ENCODE data around the gene ZFY. TPM values are rescaled to one million over a fixed set of nuclear protein-coding genes. Genes with fewer than 3 reads are reported as not detected.

ZFY gene
- polyA plus RNA-seq, 1 donor (not counting 4 experiments of a cell fraction or from before 2014, with no cell fraction given): not detected

- Histone ChIP-seq H3K4me2 (ENCODE audit: control insufficient read depth, extremely low read depth, insufficient read depth, low read depth, low read length) (no peak overlapping the region), H3K79me2 (ENCODE audit: control insufficient read depth, insufficient read depth, low read length) (no peaks in the 10 kb centered on the region), H3K27me3 (ENCODE audit: control insufficient read depth, extremely low read depth, insufficient read depth, low read length) (no peaks in the 10 kb centered on the region), H3K4me3 (ENCODE audit: control insufficient read depth in 2 of 3, extremely low read depth in 1 of 3, insufficient read depth in 2 of 3, low read depth in 1 of 3, low read length in 3 of 3) (no peak overlapping the region), H3K9ac (ENCODE audit: control insufficient read depth, extremely low read depth, insufficient read depth, low read length) (no peak overlapping the region), H3K4me1 (ENCODE audit: control insufficient read depth, extremely low read depth, insufficient read depth, low read length) (no peaks in the 10 kb centered on the region), H4K20me1 (ENCODE audit: control insufficient read depth, extremely low read depth, insufficient read depth, low read length) (no peaks in the 10 kb centered on the region), H3K9me1 (ENCODE audit: control insufficient read depth, extremely low read depth, insufficient read depth, low read length) (no peaks in the 10 kb centered on the region), H2AFZ (ENCODE audit: control insufficient read depth, low read length) (no peak overlapping the region), H3K9me3 (ENCODE audit: control insufficient read depth, low read depth, low read length) (no peaks in the 10 kb centered on the region), H3K36me3 (ENCODE audit: control insufficient read depth in 2 of 2, extremely low read depth in 1 of 2, insufficient read depth in 2 of 2, low read length in 2 of 2) (no peaks in the 10 kb centered on the region), H3K27ac (ENCODE audit: control insufficient read depth, insufficient read depth, low read length) (no peak overlapping the region)
- FAIRE-seq: no peak
- dilution Hi-C loops (cut with MboI; ENCODE audit: extremely low pct_ligation_motif_present, low sequenced_read_pairs): no loop called here
- TF ChIP-seq EZH2 (IDR thresholded peaks at IDR 0.05; ENCODE audit: low read length): no peak
- TF ChIP-seq CTCF (optimal IDR thresholded peaks at IDR 0.05 in 1 of 3, IDR thresholded peaks at IDR 0.05 in 1 of 3, conservative IDR thresholded peaks at IDR 0.05 in 1 of 3; ENCODE audit: extremely low read depth in 1 of 3, insufficient read depth in 2 of 3, low read length in 3 of 3): no peak
- no peak for DNase-seq (ENCODE audit: low read depth, low spot score)
Measured at GRCh38 chrY:2936436-2936750, 1.2 kb downstream of the ZFY start.

DNA sequence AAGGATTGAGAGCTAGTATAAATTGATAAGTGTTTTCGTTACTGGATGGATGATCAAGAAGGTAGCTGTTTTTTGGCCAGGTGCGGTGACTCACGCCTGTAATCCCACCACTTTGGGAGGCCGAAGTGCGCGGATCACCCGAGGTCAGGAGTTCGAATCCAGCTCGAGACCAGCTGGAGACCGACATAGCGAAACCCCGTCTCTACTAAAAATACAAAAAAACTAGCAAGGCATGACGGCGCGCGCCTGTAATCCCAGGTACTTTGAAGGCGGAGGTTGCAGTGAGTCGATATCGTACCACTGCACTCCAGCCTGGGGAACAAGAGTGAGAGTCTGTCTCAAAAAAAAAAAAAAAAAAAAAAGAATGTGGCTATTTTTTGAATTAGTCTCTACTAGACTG is 2.0 kb downstream of the ZFY start:
- H3K27ac ChIP-seq (ENCODE audit: control insufficient read depth, insufficient read depth, low read length): no peak overlapping the region
- no peak overlapping the region for H3K9ac ChIP-seq (ENCODE audit: control insufficient read depth, extremely low read depth, insufficient read depth, low read length)

More for the DNA sequence above, 2.0 kb downstream of the ZFY start:
- H3K9me3 ChIP-seq (ENCODE audit: control insufficient read depth, low read depth, low read length): no peaks in the 10 kb centered on the region
- H3K4me1 ChIP-seq (ENCODE audit: control insufficient read depth, extremely low read depth, insufficient read depth, low read length): no peaks in the 10 kb centered on the region
- dilution Hi-C loops (cut with MboI; ENCODE audit: extremely low pct_ligation_motif_present, low sequenced_read_pairs): no loop called here
- DNase-seq (ENCODE audit: low read depth, low spot score) (no peak), FAIRE-seq (no peak)
- H3K9me1 ChIP-seq (ENCODE audit: control insufficient read depth, extremely low read depth, insufficient read depth, low read length): no peaks in the 10 kb centered on the region
- no peaks in the 10 kb centered on the region for H3K27me3 ChIP-seq (ENCODE audit: control insufficient read depth, extremely low read depth, insufficient read depth, low read length)
- H3K36me3 ChIP-seq (ENCODE audit: control insufficient read depth in 2 of 2, extremely low read depth in 1 of 2, insufficient read depth in 2 of 2, low read length in 2 of 2): no peaks in the 10 kb centered on the region
- H4K20me1 ChIP-seq (ENCODE audit: control insufficient read depth, extremely low read depth, insufficient read depth, low read length): no peaks in the 10 kb centered on the region
- H2AFZ ChIP-seq (ENCODE audit: control insufficient read depth, low read length): no peak overlapping the region
- H3K4me3 ChIP-seq (ENCODE audit: control insufficient read depth in 2 of 3, extremely low read depth in 1 of 3, insufficient read depth in 2 of 3, low read depth in 1 of 3, low read length in 3 of 3): no peak overlapping the region
- TF ChIP-seq CTCF (optimal IDR thresholded peaks at IDR 0.05 in 1 of 3, IDR thresholded peaks at IDR 0.05 in 1 of 3, conservative IDR thresholded peaks at IDR 0.05 in 1 of 3; ENCODE audit: extremely low read depth in 1 of 3, insufficient read depth in 2 of 3, low read length in 3 of 3): no peak
- TF ChIP-seq EZH2 (IDR thresholded peaks at IDR 0.05; ENCODE audit: low read length): no peak
- no peaks in the 10 kb centered on the region for H3K79me2 ChIP-seq (ENCODE audit: control insufficient read depth, insufficient read depth, low read length)
- no peak overlapping the region for H3K4me2 ChIP-seq (ENCODE audit: control insufficient read depth, extremely low read depth, insufficient read depth, low read depth, low read length)

Measured in keratinocyte (primary cell).